ENCODE measurements around the gene AP1AR. TPM values are rescaled to one million over a fixed set of nuclear protein-coding genes. Genes with fewer than 3 reads are reported as not detected.
A peak's percentile ranks its signal among the peaks of the same experiment; 100 is the strongest.

Gene AP1AR
- total and polyA plus RNA-seq, 2 donors (not counting 3 experiments of a cell fraction or from before 2014, with no cell fraction given) = 6.6 to 18.6 TPM

- Histone ChIP-seq H3K9me3 (replicated peaks; ENCODE audit: control insufficient read depth, insufficient read depth, low read length) (no peaks in the 10 kb centered on the region), H3K4me1 (ENCODE audit: control insufficient read depth, extremely low read depth, insufficient read depth, low read length) (no peaks in the 10 kb centered on the region), H3K4me2 (ENCODE audit: insufficient read depth, low read length) (no peak overlapping the region), H3K9ac (replicated peaks; ENCODE audit: extremely low read depth, insufficient read depth, low read length) (no peak overlapping the region), H4K20me1 (replicated peaks; ENCODE audit: control insufficient read depth, extremely low read depth, insufficient read depth, low read length) (no peaks in the 10 kb centered on the region), H3K27ac (ENCODE audit: insufficient read depth, low read depth, low read length) (no peak overlapping the region), H3K9me1 (replicated peaks; ENCODE audit: control insufficient read depth, extremely low read depth, insufficient read depth, low read length) (no peaks in the 10 kb centered on the region), H2AFZ (ENCODE audit: low read depth, low read length) (no peak overlapping the region), H3K4me3 (replicated peaks in 1 of 3; ENCODE audit: insufficient read depth in 1 of 3, low read depth in 1 of 3, low read length in 3 of 3) (no peak overlapping the region), H3K79me2 (ENCODE audit: control insufficient read depth, insufficient read depth, low read length) (peaks cover 3% of the 10 kb centered on the region), H3K36me3 (ENCODE audit: control insufficient read depth in 2 of 2, extremely low read depth in 1 of 2, insufficient read depth in 2 of 2, low read length in 2 of 2) (no peaks in the 10 kb centered on the region), H3K27me3 (ENCODE audit: control insufficient read depth in 2 of 2, insufficient read depth in 2 of 2, low read length in 2 of 2) (no peaks in the 10 kb centered on the region)
- intact Hi-C loops (cut with micrococcal nuclease) = loop anchor here (5.0 kb wide), 1 partner anchor 92 kb away; no protein-coding TSS in a partner anchor
- POLR2A ChIA-PET = no interaction called here
- BruUV-seq (replicated peaks) = no TSS peak
- TF ChIP-seq POLR2A (IDR thresholded peaks at IDR 0.05; ENCODE audit: low read depth, low read length) = no peak
- TF ChIP-seq, protein P1, sequence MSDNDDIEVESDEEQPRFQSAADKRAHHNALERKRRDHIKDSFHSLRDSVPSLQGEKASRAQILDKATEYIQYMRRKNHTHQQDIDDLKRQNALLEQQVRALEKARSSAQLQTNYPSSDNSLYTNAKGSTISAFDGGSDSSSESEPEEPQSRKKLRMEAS (IDR thresholded peaks at IDR 0.05; ENCODE audit: insufficient read depth, insufficient read length) = no peak
- TF ChIP-seq EZH2 (IDR thresholded peaks at IDR 0.05; ENCODE audit: borderline replicate concordance, low read depth, low read length, severe bottlenecking) = no peak
- TF ChIP-seq POLR2AphosphoS5 (IDR thresholded peaks at IDR 0.05; ENCODE audit: insufficient read depth, low read depth, low read length) = no peak
- TF ChIP-seq FOS (IDR thresholded peaks at IDR 0.05; ENCODE audit: borderline replicate concordance, insufficient read depth, low read length) = no peak
- no peak for TF ChIP-seq CTCF (IDR thresholded peaks at IDR 0.05; ENCODE audit: extremely low read depth in 1 of 2, insufficient read depth in 1 of 2, low read depth in 1 of 2, low read length in 2 of 2)
- TF ChIP-seq MYC (IDR thresholded peaks at IDR 0.05; ENCODE audit: low read depth, low read length) = no peak
- DNase-seq (ENCODE audit: low read depth, low spot score) (peak; percentile 44), FAIRE-seq (no peak)
- CTCF ChIA-PET = interaction anchor here (0.7 to 2.5 kb wide), 12 partner anchors 9 to 96 kb away, joined by 3 to 26 read pairs (median 3); partner anchors contain the start of gene TIFA
- dilution Hi-C loops (cut with MboI; ENCODE audit: extremely low pct_ligation_motif_present, low sequenced_read_pairs) = no loop called here
These were observed 41.8 kb upstream of the AP1AR start for GRCh38 chr4:112189754-112190153.
